K562 (cell line): ENCODE results near the gene COX20. TPM values are rescaled to one million over a fixed set of nuclear protein-coding genes. Genes with fewer than 3 reads are reported as not detected.

Experiments used
- ATAC-seq: fragments of 200-7000 bp; cut with Tn5 transposase; 3 replicates; pipeline ENCODE4 v1.9.1; 2020; ENCODE audit warnings: moderate library complexity
- BruUV-seq: library from RNA; stranded (reverse); fragments of 400-500 nt; replicated peaks from 2 replicates; lab custom pipeline; 2021; lab: Mats Ljungman, UMichigan
- CTCF ChIA-PET: fragments of 300-600 bp; formaldehyde crosslinking; extraction: SDS; loops from one replicate; lab custom pipeline; 2021; ENCODE audit warnings: low intra/inter-chr PET ratio; lab: Yijun Ruan, JAX
- POLR2A ChIA-PET: fragments of 300-600, 350-650 bp; sonication (Branson Sonifier 250); formaldehyde crosslinking; extraction: SDS; loops from one replicate; lab custom pipeline; 2021; ENCODE audit warnings: antibody characterized with exemption, inconsistent platforms; lab: Yijun Ruan, JAX
- DNase-seq, 4 experiments: peaks; one replicate each; pipeline versions ENCODE4 v3.0.0 to v3.0.0-alpha.2; 2011 to 2018; ENCODE audit warnings: low spot score in 3 of 4, mixed read lengths in 3 of 4; ENCODE audit errors: extremely low read depth in 1 of 4
- FAIRE-seq: peaks from 2 replicates; lab custom pipeline; 2011; peaks lifted over from hg19 to GRCh38; lab: Jason Lieb, UNC
- H2AFZ ChIP-seq: 2 replicates; pipeline ENCODE4 v1.6.0; 2011; ENCODE audit warnings: low read depth, low read length, control low read depth, inconsistent platforms
- H3K27ac ChIP-seq: fragments of 200-600 bp; 3 replicates; pipeline ENCODE4 v1.8.0; 2011; ENCODE audit warnings: low read depth, mild to moderate bottlenecking, control low read depth, inconsistent platforms, low read length, moderate library complexity, mixed read lengths; ENCODE audit errors: extremely low read depth
- H3K27me3 ChIP-seq, 2 experiments: fragments of 300-600 bp in 1 of 2; 2 replicates in 1 of 2; 3 replicates in 1 of 2; pipeline versions ENCODE4 v1.6.0 to v1.8.0; 2011; ENCODE audit warnings: inconsistent platforms in 2 of 2, low read length in 2 of 2, mild to moderate bottlenecking in 1 of 2, mixed read lengths in 1 of 2, moderate library complexity in 1 of 2; ENCODE audit not compliant: control insufficient read depth in 2 of 2, insufficient read depth in 2 of 2
- H3K36me3 ChIP-seq: fragments of 300-600 bp; 3 replicates; pipeline ENCODE4 v1.8.0; 2011; ENCODE audit warnings: mild to moderate bottlenecking, low read length, inconsistent platforms; ENCODE audit not compliant: control insufficient read depth, insufficient read depth
- H3K4me1 ChIP-seq, 2 experiments: fragments of 200-600 bp in 1 of 2; replicated peaks in 1 of 2; 2 replicates in 1 of 2; 3 replicates in 1 of 2; pipeline versions ENCODE4 v1.5.1 to v1.8.0; 2011; ENCODE audit warnings: inconsistent platforms in 2 of 2, low read length in 2 of 2, mild to moderate bottlenecking in 1 of 2, mixed read lengths in 1 of 2, moderate library complexity in 1 of 2; ENCODE audit not compliant: control insufficient read depth in 2 of 2, insufficient read depth in 2 of 2
- H3K4me2 ChIP-seq: 2 replicates; pipeline ENCODE4 v1.6.1; 2011; ENCODE audit warnings: low read length, control low read depth, inconsistent platforms, mixed read lengths; ENCODE audit not compliant: insufficient read depth
- H3K4me3 ChIP-seq: fragments of 200-600 bp; sonication (generic), shearing (Covaris generic); 2 replicates; pipeline ENCODE4 v1.5.1; 2016; ENCODE audit warnings: control low read depth, inconsistent platforms
- H3K79me2 ChIP-seq: fragments of 200-600 bp; 3 replicates; pipeline ENCODE4 v1.8.0; 2011; ENCODE audit warnings: low read length, inconsistent platforms; ENCODE audit not compliant: control insufficient read depth, insufficient read depth
- H3K9ac ChIP-seq, 2 experiments: 2 replicates each; pipeline versions ENCODE4 v1.6.0 to v1.6.1; 2011; ENCODE audit warnings: low read depth in 2 of 2, low read length in 2 of 2, control low read depth in 1 of 2, inconsistent platforms in 1 of 2, mild to moderate bottlenecking in 1 of 2, mixed read lengths in 1 of 2; ENCODE audit not compliant: insufficient read depth in 1 of 2
- H3K9me1 ChIP-seq: one replicate; pipeline ENCODE4 v1.6.0; 2011; ENCODE audit warnings: inconsistent platforms, mild to moderate bottlenecking, low read length, moderate library complexity; ENCODE audit not compliant: control insufficient read depth, insufficient read depth
- H3K9me3 ChIP-seq: replicated peaks from 2 replicates; pipeline ENCODE4 v1.5.1; 2011; ENCODE audit warnings: low read depth, low read length, inconsistent platforms; ENCODE audit not compliant: control insufficient read depth, insufficient read depth
- H4K20me1 ChIP-seq: replicated peaks from 2 replicates; pipeline ENCODE4 v1.6.1; 2011; ENCODE audit warnings: low read length, inconsistent platforms, mixed read lengths; ENCODE audit not compliant: control insufficient read depth, insufficient read depth
- ASH1L ChIP-seq: fragments of 450-650 bp; IDR thresholded peaks from 2 replicates; pipeline ENCODE4 v1.6.1; 2018; ENCODE audit warnings: borderline replicate concordance, mild to moderate bottlenecking, low read depth; ENCODE audit not compliant: partially characterized antibody
- BDP1 ChIP-seq: IDR thresholded peaks from 3 replicates; pipeline ENCODE4 v1.6.1; 2011; ENCODE audit not compliant: insufficient read length, insufficient read depth
- NFIC ChIP-seq: fragments of 450-650 bp; IDR thresholded peaks from 2 replicates; pipeline ENCODE4 v1.6.1; 2017; ENCODE audit warnings: mild to moderate bottlenecking, inconsistent platforms
- RCOR1 ChIP-seq, 2 experiments: IDR thresholded peaks; 2 replicates each; pipeline ENCODE4 v1.6.1; 2012; ENCODE audit warnings: low read depth in 2 of 2, low read length in 2 of 2, borderline replicate concordance in 1 of 2, improper control_type of control experiment in 1 of 2
- SMARCE1 ChIP-seq: fragments of 450-650 bp; IDR thresholded peaks from 2 replicates; pipeline ENCODE4 v1.7.1; 2016; ENCODE audit warnings: mild to moderate bottlenecking
- SRSF9 ChIP-seq: fragments of 200-400 bp; formaldehyde crosslinking; IDR thresholded peaks from 2 replicates; pipeline ENCODE4 v1.6.1; 2017; ENCODE audit warnings: low read depth, low read length, borderline replicate concordance
- TCF7L2 ChIP-seq: fragments of 150-350 bp; IDR thresholded peaks from 2 replicates; pipeline ENCODE4 v1.6.1; 2016; ENCODE audit warnings: low read depth, mild to moderate bottlenecking, low read length, moderate library complexity
- YY1 ChIP-seq, 3 experiments: IDR thresholded peaks; 2 replicates each; pipeline ENCODE4 v1.6.1; 2011; ENCODE audit warnings: low read length in 2 of 3, mild to moderate bottlenecking in 2 of 3, moderate library complexity in 2 of 3, borderline replicate concordance in 1 of 3, control low read depth in 1 of 3, low read depth in 1 of 3; ENCODE audit not compliant: insufficient read depth in 3 of 3, insufficient replicate concordance in 2 of 3, control insufficient read depth in 1 of 3, insufficient read length in 1 of 3; ENCODE audit errors: extremely low read depth in 1 of 3
- ZBTB7A ChIP-seq: IDR thresholded peaks from 2 replicates; pipeline ENCODE4 v1.6.1; 2011; ENCODE audit warnings: low read depth, mild to moderate bottlenecking, low read length, moderate library complexity, borderline replicate concordance; ENCODE audit not compliant: control insufficient read depth
- ZNF76 ChIP-seq: fragments of 250-450 bp; sonication (Bioruptor Pico); IDR thresholded peaks from 2 replicates; pipeline ENCODE4 v1.4.0; 2020; ENCODE audit warnings: mild to moderate bottlenecking, moderate library complexity, borderline replicate concordance
- ZNF764 ChIP-seq: fragments of 250-450 bp; sonication (Bioruptor Pico); IDR thresholded peaks from 2 replicates; pipeline ENCODE4 v1.4.0; 2020; ENCODE audit warnings: low read depth, mild to moderate bottlenecking, moderate library complexity
- WGBS: fragments of 100-300 bp; shearing (Covaris generic); methylation state at CpG from one replicate; pipeline ENCODE4 v1.1.6; 2016; ENCODE audit warnings: low coverage, mixed read lengths; ENCODE audit not compliant: insufficient coverage; ENCODE audit errors: missing lambda C conversion rate; 5-methylcytosine and 5-hydroxymethylcytosine counted together
- in situ Hi-C: fragments of 300-500 bp; cut with MboI; formaldehyde crosslinking; loops from 4 replicates; pipeline ENCODE4 v1.15.0; 2018; ENCODE audit warnings: inconsistent platforms, mixed read lengths
- intact Hi-C: fragments of 100-400 bp; cut with micrococcal nuclease; formaldehyde crosslinking; loops from 2 replicates; pipeline ENCODE4 v1.14.2; 2022
- polyA plus RNA-seq, 8 experiments: library from polyadenylated mRNA; depleted of rRNA in 4 of 8; stranded (reverse) in 5 of 8; unstranded in 3 of 8; fragments of >200 nt; fragmentation: Nextera tagmentation in 2 of 8; fragmentation: Illumina TruSeq in 1 of 8; extraction: Ambion mirVana in 2 of 8; extraction: Trizol in 1 of 8; gene quantifications; 2 replicates each; pipeline versions ENCODE4 v1.2.1 to v1.2.3, GENCODE V29; 2011 to 2014; ENCODE audit warnings: inconsistent platforms in 1 of 8, missing spikeins in 1 of 8
- total RNA-seq, 7 experiments: library from RNA; depleted of rRNA in 6 of 7; stranded (reverse); fragments of >200 nt in 6 of 7; fragmentation: Illumina TruSeq in 2 of 7; extraction: Trizol in 2 of 7; gene quantifications; 2 replicates each; pipeline versions ENCODE4 v1.2.1 to v1.2.3, GENCODE V29; 2011 to 2021; ENCODE audit warnings: low replicate concordance in 1 of 7
- TF ChIP-seq, protein P1 (sequence below): IDR thresholded peaks from 3 replicates; pipeline ENCODE4 v1.6.1; 2011; ENCODE audit warnings: borderline replicate concordance, mild to moderate bottlenecking, moderate library complexity; ENCODE audit not compliant: insufficient read length; ENCODE audit errors: extremely low read depth
- TF ChIP-seq, protein P2 (sequence below), 3 experiments: IDR thresholded peaks in 2 of 3; conservative IDR thresholded peaks in 1 of 3; 2 replicates each; pipeline ENCODE4 v1.5.1; 2011 to 2012; ENCODE audit warnings: low read length in 3 of 3, mild to moderate bottlenecking in 3 of 3, control low read depth in 2 of 3, improper control_type of control experiment in 1 of 3, inconsistent platforms in 1 of 3, low read depth in 1 of 3, mixed read lengths in 1 of 3, moderate library complexity in 1 of 3; ENCODE audit not compliant: insufficient read depth in 2 of 3
- TF ChIP-seq, protein P3 (sequence below): fragments of 450-650 bp; IDR thresholded peaks from 2 replicates; pipeline ENCODE4 v1.6.1; 2016; ENCODE audit warnings: mild to moderate bottlenecking

Gene COX20
- total and polyA plus RNA-seq, 9 of the 15 experiments (the other 6 are each of a cell fraction or from before 2014, with no cell fraction given), result 41.5 to 192 (median 84.3) TPM

DNA sequence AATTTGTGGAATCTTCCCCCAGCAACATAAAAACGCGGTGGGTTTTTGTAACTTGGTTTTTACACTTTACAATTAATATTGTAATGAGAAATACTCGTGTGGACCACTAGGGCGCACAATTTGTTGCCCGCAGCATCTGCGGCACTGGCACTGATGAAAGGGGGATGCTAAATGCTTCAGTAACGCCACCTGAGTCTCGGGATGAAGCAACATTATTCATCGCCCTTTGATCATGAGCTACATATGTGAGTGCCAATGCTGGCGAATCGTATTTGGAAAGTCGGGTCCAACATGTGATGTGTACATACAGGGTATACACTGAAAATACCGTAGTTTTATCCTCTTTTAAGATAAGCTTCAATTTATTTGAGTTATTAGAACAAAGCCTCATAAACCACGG, 34.2 kb upstream of the COX20 start:
- Histone ChIP-seq H3K27ac (no peak overlapping the region), H3K9me3 (no peaks in the 10 kb centered on the region), H3K27me3 (peaks cover 37 to 70% of the 10 kb centered on the region in 2 experiments), H2AFZ (no peak overlapping the region), H3K4me3 (no peak overlapping the region), H3K9me1 (no peaks in the 10 kb centered on the region), H3K36me3 (no peaks in the 10 kb centered on the region), H3K79me2 (no peaks in the 10 kb centered on the region), H3K4me2 (no peak overlapping the region), H3K4me1 (no peaks in the 10 kb centered on the region; a peak in 2 of 5 replicates), H3K9ac (no peak overlapping the region), H4K20me1 (no peaks in the 10 kb centered on the region)
- ATAC-seq (peak; percentile 83), DNase-seq (peak; percentile 62 to 65 (median 62)), FAIRE-seq (no peak)
- in situ Hi-C loops, result no loop called here
- no TSS peak for BruUV-seq
- POLR2A ChIA-PET, result interaction anchor here (0.6 kb wide), 3 partner anchors 30 to 405 kb away, joined by 3 read pairs; no protein-coding TSS in a partner anchor
- 3% methylated on average over 14 of the region's 14 CpGs for WGBS
- CTCF ChIA-PET, result interaction anchor here (0.7 to 1.2 kb wide), 5 partner anchors 198 to 574 kb away, joined by 3 to 10 read pairs (median 4); no protein-coding TSS in a partner anchor
- intact Hi-C loops, result loop anchor here (1.0 to 2.0 kb wide), 3 partner anchors 36 to 241 kb away; no protein-coding TSS in a partner anchor
- TF ChIP-seq ZNF76 (no peak), YY1 (IDR thresholded peaks at IDR 0.05; ENCODE audit: borderline replicate concordance in 1 of 3, control insufficient read depth in 1 of 3, extremely low read depth in 1 of 3, insufficient read depth in 3 of 3, insufficient read length in 1 of 3, insufficient replicate concordance in 2 of 3, low read depth in 1 of 3, low read length in 2 of 3) (no peak), SMARCE1 (no peak), ZBTB7A (no peak), RCOR1 (IDR thresholded peaks at IDR 0.05; ENCODE audit: borderline replicate concordance in 1 of 2, low read depth in 2 of 2, low read length in 2 of 2) (peak in 1 of 2 experiments; percentile 32; a peak in 1 of 4 replicates), ZNF764 (CRISPR knock-in tag) (no peak), NFIC (no peak), SRSF9 (no peak), BDP1 (no peak), ASH1L (no peak), TCF7L2 (no peak)
- TF ChIP-seq, protein P1, sequence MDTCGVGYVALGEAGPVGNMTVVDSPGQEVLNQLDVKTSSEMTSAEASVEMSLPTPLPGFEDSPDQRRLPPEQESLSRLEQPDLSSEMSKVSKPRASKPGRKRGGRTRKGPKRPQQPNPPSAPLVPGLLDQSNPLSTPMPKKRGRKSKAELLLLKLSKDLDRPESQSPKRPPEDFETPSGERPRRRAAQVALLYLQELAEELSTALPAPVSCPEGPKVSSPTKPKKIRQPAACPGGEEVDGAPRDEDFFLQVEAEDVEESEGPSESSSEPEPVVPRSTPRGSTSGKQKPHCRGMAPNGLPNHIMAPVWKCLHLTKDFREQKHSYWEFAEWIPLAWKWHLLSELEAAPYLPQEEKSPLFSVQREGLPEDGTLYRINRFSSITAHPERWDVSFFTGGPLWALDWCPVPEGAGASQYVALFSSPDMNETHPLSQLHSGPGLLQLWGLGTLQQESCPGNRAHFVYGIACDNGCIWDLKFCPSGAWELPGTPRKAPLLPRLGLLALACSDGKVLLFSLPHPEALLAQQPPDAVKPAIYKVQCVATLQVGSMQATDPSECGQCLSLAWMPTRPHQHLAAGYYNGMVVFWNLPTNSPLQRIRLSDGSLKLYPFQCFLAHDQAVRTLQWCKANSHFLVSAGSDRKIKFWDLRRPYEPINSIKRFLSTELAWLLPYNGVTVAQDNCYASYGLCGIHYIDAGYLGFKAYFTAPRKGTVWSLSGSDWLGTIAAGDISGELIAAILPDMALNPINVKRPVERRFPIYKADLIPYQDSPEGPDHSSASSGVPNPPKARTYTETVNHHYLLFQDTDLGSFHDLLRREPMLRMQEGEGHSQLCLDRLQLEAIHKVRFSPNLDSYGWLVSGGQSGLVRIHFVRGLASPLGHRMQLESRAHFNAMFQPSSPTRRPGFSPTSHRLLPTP, result no peak
- TF ChIP-seq, protein P2, sequence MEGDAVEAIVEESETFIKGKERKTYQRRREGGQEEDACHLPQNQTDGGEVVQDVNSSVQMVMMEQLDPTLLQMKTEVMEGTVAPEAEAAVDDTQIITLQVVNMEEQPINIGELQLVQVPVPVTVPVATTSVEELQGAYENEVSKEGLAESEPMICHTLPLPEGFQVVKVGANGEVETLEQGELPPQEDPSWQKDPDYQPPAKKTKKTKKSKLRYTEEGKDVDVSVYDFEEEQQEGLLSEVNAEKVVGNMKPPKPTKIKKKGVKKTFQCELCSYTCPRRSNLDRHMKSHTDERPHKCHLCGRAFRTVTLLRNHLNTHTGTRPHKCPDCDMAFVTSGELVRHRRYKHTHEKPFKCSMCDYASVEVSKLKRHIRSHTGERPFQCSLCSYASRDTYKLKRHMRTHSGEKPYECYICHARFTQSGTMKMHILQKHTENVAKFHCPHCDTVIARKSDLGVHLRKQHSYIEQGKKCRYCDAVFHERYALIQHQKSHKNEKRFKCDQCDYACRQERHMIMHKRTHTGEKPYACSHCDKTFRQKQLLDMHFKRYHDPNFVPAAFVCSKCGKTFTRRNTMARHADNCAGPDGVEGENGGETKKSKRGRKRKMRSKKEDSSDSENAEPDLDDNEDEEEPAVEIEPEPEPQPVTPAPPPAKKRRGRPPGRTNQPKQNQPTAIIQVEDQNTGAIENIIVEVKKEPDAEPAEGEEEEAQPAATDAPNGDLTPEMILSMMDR (IDR thresholded peaks at IDR 0.05 in 2 of 3, conservative IDR thresholded peaks at IDR 0.05 in 1 of 3; ENCODE audit: insufficient read depth in 2 of 3, low read depth in 1 of 3, low read length in 3 of 3), result peak; percentile 79 to 87 (median 79)
- TF ChIP-seq, protein P3, sequence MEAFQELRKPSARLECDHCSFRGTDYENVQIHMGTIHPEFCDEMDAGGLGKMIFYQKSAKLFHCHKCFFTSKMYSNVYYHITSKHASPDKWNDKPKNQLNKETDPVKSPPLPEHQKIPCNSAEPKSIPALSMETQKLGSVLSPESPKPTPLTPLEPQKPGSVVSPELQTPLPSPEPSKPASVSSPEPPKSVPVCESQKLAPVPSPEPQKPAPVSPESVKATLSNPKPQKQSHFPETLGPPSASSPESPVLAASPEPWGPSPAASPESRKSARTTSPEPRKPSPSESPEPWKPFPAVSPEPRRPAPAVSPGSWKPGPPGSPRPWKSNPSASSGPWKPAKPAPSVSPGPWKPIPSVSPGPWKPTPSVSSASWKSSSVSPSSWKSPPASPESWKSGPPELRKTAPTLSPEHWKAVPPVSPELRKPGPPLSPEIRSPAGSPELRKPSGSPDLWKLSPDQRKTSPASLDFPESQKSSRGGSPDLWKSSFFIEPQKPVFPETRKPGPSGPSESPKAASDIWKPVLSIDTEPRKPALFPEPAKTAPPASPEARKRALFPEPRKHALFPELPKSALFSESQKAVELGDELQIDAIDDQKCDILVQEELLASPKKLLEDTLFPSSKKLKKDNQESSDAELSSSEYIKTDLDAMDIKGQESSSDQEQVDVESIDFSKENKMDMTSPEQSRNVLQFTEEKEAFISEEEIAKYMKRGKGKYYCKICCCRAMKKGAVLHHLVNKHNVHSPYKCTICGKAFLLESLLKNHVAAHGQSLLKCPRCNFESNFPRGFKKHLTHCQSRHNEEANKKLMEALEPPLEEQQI, result no peak
